ENCODE data around the gene RNF126.

- TF ChIP-seq CTCF (conservative IDR thresholded peaks at IDR 0.05; ENCODE audit: low read depth, low read length) = no peak
- no peak for TF ChIP-seq EZH2 (IDR thresholded peaks at IDR 0.05; ENCODE audit: borderline replicate concordance, low read depth, low read length, poor library complexity, severe bottlenecking)
Observed at GRCh38 chr19:613732-614567, 49.1 kb downstream of the RNF126 start.

Measured in A673 (cell line).